ENCODE results near the gene SLC25A11.

The SLC25A11 gene

DNA sequence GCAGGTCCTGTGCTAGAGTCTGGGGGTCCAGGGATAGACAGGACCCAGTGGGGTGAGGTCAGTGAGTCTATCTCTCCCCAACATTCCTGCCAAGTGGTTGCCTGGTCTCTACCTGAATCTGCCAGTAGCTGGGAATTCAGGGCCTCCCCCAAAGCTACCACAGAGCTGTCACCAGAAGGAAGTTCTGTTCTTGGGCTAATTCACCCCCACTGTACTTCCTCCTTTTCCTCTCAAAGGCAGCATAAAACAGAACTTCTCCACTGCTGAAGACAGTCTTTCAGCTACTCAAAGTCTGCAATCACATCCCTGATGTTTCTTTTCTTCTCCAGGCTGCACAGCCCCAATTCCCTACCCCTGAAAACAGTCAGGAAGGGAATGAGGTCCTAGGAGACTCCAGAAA, 38.9 kb upstream of the SLC25A11 start:
- DNase-seq (ENCODE audit: low read depth, low spot score): no peak
- H3K4me3 ChIP-seq (ENCODE audit: insufficient read length, low read depth): no peak overlapping the region
- H3K27me3 ChIP-seq (ENCODE audit: insufficient read depth, insufficient read length): peaks cover 17% of the 10 kb centered on the region
- H3K9me3 ChIP-seq (ENCODE audit: insufficient read depth, low read length): no peaks in the 10 kb centered on the region
- H3K9ac ChIP-seq (ENCODE audit: insufficient read length, low read depth): no peak overlapping the region
- H3K36me3 ChIP-seq (ENCODE audit: insufficient read depth, insufficient read length, low read length): peaks cover 53% of the 10 kb centered on the region
- TF ChIP-seq SUZ12 (IDR thresholded peaks at IDR 0.05; ENCODE audit: extremely low read depth, insufficient read depth, insufficient read length) (no peak), YY1 (IDR thresholded peaks at IDR 0.05; ENCODE audit: insufficient read depth, insufficient read length) (no peak), ZNF274 (IDR thresholded peaks at IDR 0.05; ENCODE audit: low read depth, low read length) (no peak)
- H3K4me1 ChIP-seq (ENCODE audit: insufficient read depth, insufficient read length): peaks cover 4% of the 10 kb centered on the region

GRCh38 chr17:4974115-4974670, 34.3 kb upstream of the SLC25A11 start:
- DNase-seq (ENCODE audit: low read depth, low spot score): no peak
- peaks cover 64% of the 10 kb centered on the region for H3K36me3 ChIP-seq (ENCODE audit: insufficient read depth, insufficient read length, low read length)
- TF ChIP-seq SUZ12 (IDR thresholded peaks at IDR 0.05; ENCODE audit: extremely low read depth, insufficient read depth, insufficient read length): no peak
- no peak for TF ChIP-seq YY1 (IDR thresholded peaks at IDR 0.05; ENCODE audit: insufficient read depth, insufficient read length)
- no peak for TF ChIP-seq ZNF274 (IDR thresholded peaks at IDR 0.05; ENCODE audit: low read depth, low read length)
- no peak overlapping the region for H3K9ac ChIP-seq (ENCODE audit: insufficient read length, low read depth)
- peaks cover 17% of the 10 kb centered on the region for H3K27me3 ChIP-seq (ENCODE audit: insufficient read depth, insufficient read length)
- no peak overlapping the region for H3K4me3 ChIP-seq (ENCODE audit: insufficient read length, low read depth)
- H3K9me3 ChIP-seq (ENCODE audit: insufficient read depth, low read length): no peaks in the 10 kb centered on the region
- peaks cover 8% of the 10 kb centered on the region for H3K4me1 ChIP-seq (ENCODE audit: insufficient read depth, insufficient read length)

DNA sequence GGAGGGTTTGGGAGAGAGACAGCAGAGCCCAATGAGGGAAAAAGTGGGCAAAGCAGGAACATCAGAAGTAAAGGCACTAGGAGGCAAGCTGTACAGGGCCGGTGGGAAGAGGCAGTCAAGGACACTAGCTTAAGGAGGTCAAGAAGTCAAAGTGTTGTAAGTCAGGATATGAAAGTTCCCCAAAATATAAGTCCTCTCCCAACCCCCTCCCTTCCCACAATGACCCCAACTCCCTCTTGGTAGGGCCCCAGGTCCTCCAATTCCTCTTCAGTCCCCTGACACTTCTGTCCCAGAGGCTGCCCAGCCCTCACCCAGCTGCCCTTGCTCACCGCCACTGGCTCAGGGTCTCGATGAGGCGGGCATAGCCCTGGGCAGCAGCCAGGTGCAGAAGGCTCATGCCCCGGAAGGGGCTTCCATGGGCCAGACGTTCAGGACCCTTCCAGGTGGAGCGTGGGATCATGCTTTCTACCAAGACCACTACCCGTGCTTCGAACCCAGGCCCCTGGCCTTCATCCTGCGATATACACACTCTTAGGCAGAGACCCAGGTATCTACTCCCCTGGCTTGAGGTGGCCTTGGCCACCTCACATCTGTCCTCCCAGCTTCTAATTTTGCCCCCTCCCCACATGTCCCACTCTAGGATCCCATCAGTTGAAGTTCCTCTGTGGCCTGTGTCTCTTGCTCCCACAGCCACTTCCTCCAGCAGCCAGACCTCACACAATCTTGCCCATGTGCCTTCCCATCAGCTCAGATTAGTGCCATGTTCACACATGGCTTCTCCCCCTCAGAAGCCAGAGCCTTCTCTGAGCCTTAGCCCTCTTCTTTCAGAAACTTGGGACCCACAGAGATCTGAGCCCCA, 33.6 kb upstream of the SLC25A11 start:
- TF ChIP-seq YY1 (IDR thresholded peaks at IDR 0.05; ENCODE audit: insufficient read depth, insufficient read length) (no peak), SUZ12 (IDR thresholded peaks at IDR 0.05; ENCODE audit: extremely low read depth, insufficient read depth, insufficient read length) (no peak), ZNF274 (IDR thresholded peaks at IDR 0.05; ENCODE audit: low read depth, low read length) (no peak)
- Histone ChIP-seq H3K4me1 (ENCODE audit: insufficient read depth, insufficient read length) (peaks cover 9% of the 10 kb centered on the region), H3K9ac (ENCODE audit: insufficient read length, low read depth) (no peak overlapping the region), H3K36me3 (ENCODE audit: insufficient read depth, insufficient read length, low read length) (peaks cover 59% of the 10 kb centered on the region), H3K9me3 (ENCODE audit: insufficient read depth, low read length) (no peaks in the 10 kb centered on the region), H3K4me3 (ENCODE audit: insufficient read length, low read depth) (no peak overlapping the region), H3K27me3 (ENCODE audit: insufficient read depth, insufficient read length) (peaks cover 14% of the 10 kb centered on the region)
- DNase-seq (ENCODE audit: low read depth, low spot score): no peak

- H3K9me3 ChIP-seq (ENCODE audit: insufficient read depth, low read length): no peaks in the 10 kb centered on the region
- peaks cover 9% of the 10 kb centered on the region for H3K4me1 ChIP-seq (ENCODE audit: insufficient read depth, insufficient read length)
- H3K9ac ChIP-seq (ENCODE audit: insufficient read length, low read depth): no peak overlapping the region
- no peak for DNase-seq (ENCODE audit: low read depth, low spot score)
- peaks cover 10% of the 10 kb centered on the region for H3K27me3 ChIP-seq (ENCODE audit: insufficient read depth, insufficient read length)
- TF ChIP-seq YY1 (IDR thresholded peaks at IDR 0.05; ENCODE audit: insufficient read depth, insufficient read length) (no peak), ZNF274 (IDR thresholded peaks at IDR 0.05; ENCODE audit: low read depth, low read length) (no peak), SUZ12 (IDR thresholded peaks at IDR 0.05; ENCODE audit: extremely low read depth, insufficient read depth, insufficient read length) (no peak)
- H3K36me3 ChIP-seq (ENCODE audit: insufficient read depth, insufficient read length, low read length): peaks cover 53% of the 10 kb centered on the region
- H3K4me3 ChIP-seq (ENCODE audit: insufficient read length, low read depth): no peak overlapping the region
These were observed 32.9 kb upstream of the SLC25A11 start for GRCh38 chr17:4972752-4973151.

DNA sequence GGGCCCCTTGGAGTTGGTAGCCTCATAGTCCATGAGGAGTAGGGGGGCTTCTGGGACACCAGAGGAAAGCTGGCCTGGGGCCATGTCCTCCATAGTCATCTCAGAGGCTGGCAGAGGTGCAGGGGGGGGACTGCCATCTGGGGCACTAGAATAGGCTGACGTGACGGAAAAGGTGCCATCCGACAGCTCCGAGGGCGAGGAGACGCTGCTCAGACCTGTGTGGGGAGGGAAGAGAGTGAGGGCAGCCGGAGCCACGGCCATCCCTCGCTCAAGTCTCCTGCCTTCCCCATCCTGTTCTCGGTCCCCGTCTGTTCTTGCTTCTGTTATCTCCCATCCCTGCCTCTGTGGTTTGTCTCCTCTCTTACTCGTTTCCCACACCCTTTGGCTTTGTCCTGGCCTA, 32.5 kb upstream of the SLC25A11 start:
- Histone ChIP-seq H3K4me1 (ENCODE audit: insufficient read depth, insufficient read length) (peaks cover 9% of the 10 kb centered on the region), H3K4me3 (ENCODE audit: insufficient read length, low read depth) (no peak overlapping the region), H3K9ac (ENCODE audit: insufficient read length, low read depth) (no peak overlapping the region), H3K27me3 (ENCODE audit: insufficient read depth, insufficient read length) (peaks cover 7% of the 10 kb centered on the region), H3K9me3 (ENCODE audit: insufficient read depth, low read length) (no peaks in the 10 kb centered on the region), H3K36me3 (ENCODE audit: insufficient read depth, insufficient read length, low read length) (peaks cover 49% of the 10 kb centered on the region)
- no peak for DNase-seq (ENCODE audit: low read depth, low spot score)
- no peak for TF ChIP-seq ZNF274 (IDR thresholded peaks at IDR 0.05; ENCODE audit: low read depth, low read length)

GRCh38 chr17:4971826-4972225, 32.0 kb upstream of the SLC25A11 start:
- peaks cover 44% of the 10 kb centered on the region for H3K36me3 ChIP-seq (ENCODE audit: insufficient read depth, insufficient read length, low read length)
- TF ChIP-seq SUZ12 (IDR thresholded peaks at IDR 0.05; ENCODE audit: extremely low read depth, insufficient read depth, insufficient read length) (no peak), YY1 (IDR thresholded peaks at IDR 0.05; ENCODE audit: insufficient read depth, insufficient read length) (no peak), ZNF274 (IDR thresholded peaks at IDR 0.05; ENCODE audit: low read depth, low read length) (no peak)

DNA sequence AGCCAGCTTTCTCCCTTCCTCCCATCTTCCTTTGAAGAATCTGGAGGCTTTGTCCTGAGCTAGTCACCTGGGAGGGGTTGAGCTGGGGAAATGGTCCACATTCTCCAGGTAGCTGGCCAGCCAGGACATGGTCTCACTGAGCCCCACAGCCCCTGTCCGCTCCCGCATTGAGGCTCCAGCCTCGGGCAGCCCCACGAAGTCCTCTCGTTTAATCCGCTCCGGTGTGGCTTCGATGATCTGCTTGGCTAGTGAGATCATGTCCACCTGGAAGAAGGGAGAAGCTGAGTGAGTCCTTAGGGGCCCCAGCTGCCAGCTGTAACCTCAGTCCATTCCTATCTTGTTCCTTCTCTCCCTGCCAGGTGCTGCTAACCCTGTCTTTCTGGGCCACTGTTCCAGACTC, 30.4 kb upstream of the SLC25A11 start:
- no peak overlapping the region for H3K4me3 ChIP-seq (ENCODE audit: insufficient read length, low read depth)

More at GRCh38 chr17:4971826-4972225, 32.0 kb upstream of the SLC25A11 start:
- Histone ChIP-seq H3K4me1 (ENCODE audit: insufficient read depth, insufficient read length) (peaks cover 9% of the 10 kb centered on the region), H3K4me3 (ENCODE audit: insufficient read length, low read depth) (no peak overlapping the region), H3K9me3 (ENCODE audit: insufficient read depth, low read length) (no peaks in the 10 kb centered on the region), H3K27me3 (ENCODE audit: insufficient read depth, insufficient read length) (peaks cover 7% of the 10 kb centered on the region), H3K9ac (ENCODE audit: insufficient read length, low read depth) (no peak overlapping the region)
- DNase-seq (ENCODE audit: low read depth, low spot score): no peak

More for the DNA sequence above, 30.4 kb upstream of the SLC25A11 start:
- Histone ChIP-seq H3K36me3 (ENCODE audit: insufficient read depth, insufficient read length, low read length) (peaks cover 45% of the 10 kb centered on the region), H3K9ac (ENCODE audit: insufficient read length, low read depth) (no peak overlapping the region), H3K4me1 (ENCODE audit: insufficient read depth, insufficient read length) (peaks cover 9% of the 10 kb centered on the region), H3K27me3 (ENCODE audit: insufficient read depth, insufficient read length) (peaks cover 3% of the 10 kb centered on the region), H3K9me3 (ENCODE audit: insufficient read depth, low read length) (no peaks in the 10 kb centered on the region)
- no peak for DNase-seq (ENCODE audit: low read depth, low spot score)
- TF ChIP-seq SUZ12 (IDR thresholded peaks at IDR 0.05; ENCODE audit: extremely low read depth, insufficient read depth, insufficient read length): no peak
- TF ChIP-seq YY1 (IDR thresholded peaks at IDR 0.05; ENCODE audit: insufficient read depth, insufficient read length): no peak
- no peak for TF ChIP-seq ZNF274 (IDR thresholded peaks at IDR 0.05; ENCODE audit: low read depth, low read length)

Data from NT2/D1 (cell line).